ENCODE data around the gene PAK6. TPM values are rescaled to one million over a fixed set of nuclear protein-coding genes. Genes with fewer than 3 reads are reported as not detected.

PAK6 gene
- polyA plus RNA-seq, 1 donor: 0.76 TPM

GRCh38 chr15:40256638-40257235, 17.9 kb downstream of the PAK6 start:
- DNase-seq: no peak

DNA sequence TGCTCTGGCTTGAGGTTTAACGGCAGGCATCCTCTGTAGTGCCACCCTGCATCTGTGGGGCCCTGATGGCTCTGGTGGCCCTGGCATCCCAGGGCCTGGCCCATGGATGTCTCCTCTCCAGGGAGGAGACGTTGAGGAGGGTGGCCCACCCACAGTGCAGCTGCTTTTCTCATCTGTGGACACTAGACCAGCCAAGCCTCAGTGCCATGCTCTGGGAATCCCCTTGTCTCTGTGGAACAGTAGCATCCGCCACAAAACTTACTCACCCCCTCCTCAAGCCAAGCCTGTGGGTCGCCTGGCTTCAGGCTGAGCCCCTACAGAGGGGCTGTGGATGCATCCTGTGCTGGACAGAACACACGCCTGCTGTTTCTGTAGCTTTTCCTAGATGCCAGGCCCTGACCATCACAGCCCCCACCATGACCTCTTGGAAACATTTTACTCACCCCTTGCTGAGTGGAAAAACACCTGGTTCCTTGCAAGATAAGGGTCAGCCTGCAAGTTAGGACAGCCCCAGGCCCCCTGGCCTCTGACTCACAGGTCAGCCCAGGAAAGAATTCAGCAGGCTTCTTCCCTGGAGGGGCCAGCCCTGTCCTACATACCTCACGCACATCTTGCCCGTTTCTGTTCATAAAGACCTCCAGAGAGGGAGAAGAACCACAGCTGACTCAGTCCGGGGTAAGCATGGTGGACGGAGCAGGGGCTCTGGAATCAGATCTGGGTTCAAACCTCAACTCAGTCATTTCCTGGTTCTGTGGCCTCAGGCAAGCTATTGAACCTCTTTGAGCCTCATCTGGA, 19.0 kb downstream of the PAK6 start:
- no peak for DNase-seq

DNA sequence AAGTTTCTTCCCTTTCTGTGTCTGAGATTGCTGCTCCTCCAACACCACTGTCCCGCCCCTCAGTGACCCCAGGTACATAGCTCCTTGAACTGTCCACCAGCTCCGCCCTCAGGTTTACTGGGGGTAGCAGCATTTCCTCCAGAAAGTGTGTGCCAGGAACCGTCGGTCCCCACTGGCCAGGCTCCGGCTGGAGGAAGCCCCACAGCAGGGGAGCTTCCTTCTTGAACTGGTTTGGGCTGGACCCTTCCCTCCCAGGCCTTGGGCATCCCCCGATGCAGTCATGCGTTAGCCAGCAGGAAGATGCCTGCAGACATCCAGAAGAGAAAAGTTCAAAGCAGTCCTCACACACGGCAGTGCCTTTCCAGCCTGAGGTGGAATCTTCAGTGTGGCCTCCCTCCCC, 19.7 kb downstream of the PAK6 start:
- no peak for DNase-seq

- no peak for DNase-seq
Observed at GRCh38 chr15:40259021-40259420, 20.2 kb downstream of the PAK6 start.

DNA sequence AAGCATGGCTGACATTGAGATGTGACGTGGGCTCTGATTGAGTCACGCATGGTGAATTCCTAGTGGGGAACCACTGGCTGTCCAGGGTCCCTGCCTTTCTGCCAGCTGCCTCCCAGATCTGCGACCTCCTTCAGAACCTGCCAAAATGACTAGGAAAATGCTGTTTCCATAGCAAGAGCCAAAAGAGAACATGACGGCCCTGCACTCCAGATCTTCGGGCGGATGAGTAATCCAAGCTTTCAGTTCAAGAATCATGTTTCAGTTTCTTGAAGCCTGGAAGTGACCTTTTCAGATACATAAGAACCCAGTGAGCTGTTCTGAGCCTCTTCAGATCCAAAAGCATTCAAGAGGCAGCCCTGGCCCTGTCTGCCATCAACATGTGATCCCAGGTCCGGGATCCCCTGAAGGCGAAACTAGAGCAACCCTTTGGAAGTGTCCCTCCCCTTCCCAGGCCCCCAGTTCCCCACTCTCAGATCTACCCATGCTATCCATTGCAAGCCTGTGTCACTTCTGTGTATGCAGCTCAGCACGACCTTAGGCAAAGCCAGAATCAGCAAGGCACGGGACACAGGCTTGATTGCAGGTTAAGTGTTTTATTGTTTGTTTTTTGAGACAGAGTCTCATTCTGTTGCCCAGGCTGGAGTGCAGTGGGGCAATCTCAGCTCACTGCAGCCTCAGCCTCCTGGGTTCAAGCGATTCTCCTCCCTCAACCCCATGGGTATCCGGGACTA, 24.3 kb downstream of the PAK6 start:
- DNase-seq: no peak

DNA sequence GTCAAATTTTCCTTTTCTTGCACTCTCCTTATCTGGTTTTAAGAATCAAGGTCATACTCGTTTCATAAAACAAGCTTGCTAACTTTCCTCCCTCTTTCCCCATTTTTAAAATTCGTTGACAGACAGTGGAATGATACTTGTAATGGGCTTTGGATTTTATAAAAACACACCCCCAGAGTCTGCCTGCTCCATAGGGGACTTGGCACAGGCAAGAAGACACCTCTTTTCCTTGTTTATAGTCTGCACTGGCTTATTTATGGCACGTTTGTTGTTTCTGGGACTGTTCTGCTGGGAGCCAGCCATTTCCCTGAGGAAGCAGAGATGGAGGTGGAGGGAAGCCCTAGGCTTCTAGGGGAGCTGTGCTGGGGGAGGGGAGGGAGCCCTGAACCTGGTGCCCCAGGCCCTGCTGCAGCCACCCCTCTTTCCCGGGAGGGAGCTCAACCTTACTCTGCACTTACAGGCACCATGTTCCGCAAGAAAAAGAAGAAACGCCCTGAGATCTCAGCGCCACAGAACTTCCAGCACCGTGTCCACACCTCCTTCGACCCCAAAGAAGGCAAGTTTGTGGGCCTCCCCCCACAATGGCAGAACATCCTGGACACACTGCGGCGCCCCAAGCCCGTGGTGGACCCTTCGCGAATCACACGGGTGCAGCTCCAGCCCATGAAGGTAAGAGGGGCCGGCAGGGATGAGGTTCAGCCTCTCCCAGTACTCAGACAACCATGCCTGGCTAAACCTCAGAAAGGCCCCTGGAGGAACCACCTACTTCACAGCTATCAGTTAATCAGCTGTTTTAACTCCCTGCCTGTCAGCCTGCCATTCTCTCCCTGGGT, 25.7 kb downstream of the PAK6 start:
- no peak for DNase-seq

- DNase-seq: no peak
Observed at GRCh38 chr15:40265355-40265754, 26.5 kb downstream of the PAK6 start.

DNA sequence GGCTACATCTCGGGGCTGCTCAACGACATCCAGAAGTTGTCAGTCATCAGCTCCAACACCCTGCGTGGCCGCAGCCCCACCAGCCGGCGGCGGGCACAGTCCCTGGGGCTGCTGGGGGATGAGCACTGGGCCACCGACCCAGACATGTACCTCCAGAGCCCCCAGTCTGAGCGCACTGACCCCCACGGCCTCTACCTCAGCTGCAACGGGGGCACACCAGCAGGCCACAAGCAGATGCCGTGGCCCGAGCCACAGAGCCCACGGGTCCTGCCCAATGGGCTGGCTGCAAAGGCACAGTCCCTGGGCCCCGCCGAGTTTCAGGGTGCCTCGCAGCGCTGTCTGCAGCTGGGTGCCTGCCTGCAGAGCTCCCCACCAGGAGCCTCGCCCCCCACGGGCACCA, 27.0 kb downstream of the PAK6 start:
- no peak for DNase-seq

DNA sequence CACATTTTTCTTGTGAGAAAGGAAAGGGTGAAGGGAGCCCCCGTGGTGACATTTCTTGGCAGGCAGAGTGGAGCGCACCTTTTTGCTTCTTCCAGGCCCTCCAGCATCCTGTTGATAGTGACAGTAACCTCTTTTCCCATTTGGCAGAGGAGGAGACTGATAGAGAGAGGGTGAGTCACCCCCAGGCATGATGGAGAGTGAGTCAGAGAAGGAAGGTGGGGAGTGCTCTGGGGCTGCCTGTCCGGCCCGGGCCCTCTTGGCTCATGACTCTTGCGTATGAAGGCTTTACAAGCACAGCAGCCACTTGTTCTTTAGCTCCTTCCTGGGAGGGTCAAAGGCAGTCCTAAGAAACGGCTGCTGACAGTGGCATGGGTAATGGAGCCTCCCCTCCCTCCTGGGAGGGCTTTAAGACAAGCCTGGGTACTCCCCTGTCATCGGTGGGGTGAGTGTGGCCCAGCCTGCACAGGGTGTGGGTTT, 28.0 kb downstream of the PAK6 start:
- no peak for DNase-seq

DNA sequence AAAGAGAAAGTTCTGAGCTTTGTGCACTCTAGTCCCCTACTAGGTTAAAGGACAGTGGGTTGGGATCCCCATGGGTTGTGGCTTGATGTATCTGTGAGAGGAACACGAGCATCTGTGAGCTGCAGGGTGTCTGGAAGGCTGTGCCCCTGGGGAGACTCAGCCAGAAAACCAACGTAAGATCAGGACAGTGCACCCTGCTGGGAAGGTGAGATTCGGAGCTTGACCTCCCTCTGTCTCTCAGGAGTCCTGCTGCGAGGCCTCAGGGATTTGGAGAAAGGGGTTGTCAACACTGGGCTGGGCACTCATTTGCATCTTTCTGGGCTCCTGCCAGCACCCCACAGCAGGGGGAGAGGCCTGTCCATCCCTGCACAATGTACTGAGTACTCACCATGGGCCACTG, 28.8 kb downstream of the PAK6 start:
- no peak for DNase-seq

DNA sequence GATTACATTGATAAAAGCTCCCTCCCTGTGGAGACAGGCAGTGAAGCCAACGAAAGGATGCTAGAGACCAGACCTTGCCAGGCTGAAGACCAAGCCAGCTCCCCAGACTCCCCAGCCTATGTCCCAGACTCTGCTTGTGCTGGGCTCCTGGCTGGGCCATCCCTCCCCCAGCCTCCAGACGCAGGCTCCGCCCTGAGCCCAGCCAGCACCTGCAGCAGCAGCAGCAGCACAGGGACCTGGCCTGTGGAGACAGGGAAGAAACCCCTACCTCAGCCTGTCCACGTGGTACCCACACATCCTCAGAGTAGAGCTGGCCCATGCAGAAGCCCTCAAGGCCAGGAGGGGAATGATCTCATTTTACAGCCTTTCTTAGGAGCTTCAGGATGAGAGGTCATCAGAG, 30.7 kb downstream of the PAK6 start:
- no peak for DNase-seq

- DNase-seq: no peak
Observed at GRCh38 chr15:40270246-40270995, 31.6 kb downstream of the PAK6 start.

GRCh38 chr15:40271685-40272484, 33.0 kb downstream of the PAK6 start:
- DNase-seq: no peak

DNA sequence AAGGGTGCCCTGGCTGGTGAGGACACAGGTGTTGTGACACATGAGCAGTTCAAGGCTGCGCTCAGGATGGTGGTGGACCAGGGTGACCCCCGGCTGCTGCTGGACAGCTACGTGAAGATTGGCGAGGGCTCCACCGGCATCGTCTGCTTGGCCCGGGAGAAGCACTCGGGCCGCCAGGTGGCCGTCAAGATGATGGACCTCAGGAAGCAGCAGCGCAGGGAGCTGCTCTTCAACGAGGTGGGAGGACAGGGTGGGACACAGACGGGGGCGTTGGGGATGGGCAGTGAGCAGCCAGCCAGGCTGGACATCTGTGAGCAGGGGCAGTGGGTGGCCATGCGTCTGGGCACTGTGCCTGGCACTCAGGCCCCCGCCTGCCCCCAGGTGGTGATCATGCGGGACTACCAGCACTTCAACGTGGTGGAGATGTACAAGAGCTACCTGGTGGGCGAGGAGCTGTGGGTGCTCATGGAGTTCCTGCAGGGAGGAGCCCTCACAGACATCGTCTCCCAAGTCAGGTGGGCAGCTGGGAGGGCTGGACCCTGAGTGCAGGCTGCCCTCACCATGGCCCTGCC, 33.7 kb downstream of the PAK6 start:
- DNase-seq: no peak

DNA sequence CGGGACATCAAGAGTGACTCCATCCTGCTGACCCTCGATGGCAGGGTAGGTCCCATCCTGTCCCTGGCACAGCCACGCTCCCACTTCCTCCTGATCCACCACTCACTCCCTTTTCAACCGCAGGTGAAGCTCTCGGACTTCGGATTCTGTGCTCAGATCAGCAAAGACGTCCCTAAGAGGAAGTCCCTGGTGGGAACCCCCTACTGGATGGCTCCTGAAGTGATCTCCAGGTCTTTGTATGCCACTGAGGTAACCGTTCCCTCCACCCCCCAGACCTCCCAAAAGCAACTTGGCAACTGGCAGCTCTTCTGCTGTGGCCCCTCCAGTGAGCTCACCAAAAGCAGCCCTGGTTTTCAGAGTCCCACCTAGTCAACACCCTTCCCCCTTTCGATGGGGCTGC, 34.6 kb downstream of the PAK6 start:
- no peak for DNase-seq

GRCh38 chr15:40274350-40275274, 35.7 kb downstream of the PAK6 start:
- peak; percentile 79 for DNase-seq

- no peak for DNase-seq
Observed at GRCh38 chr15:40275523-40275922, 36.7 kb downstream of the PAK6 start.

GRCh38 chr15:40275954-40276353, 37.1 kb downstream of the PAK6 start:
- no peak for DNase-seq

- DNase-seq: no peak
Observed at GRCh38 chr15:40276927-40277326, 38.1 kb downstream of the PAK6 start.

GRCh38 chr15:40277471-40277870, 38.6 kb downstream of the PAK6 start:
- no peak for DNase-seq
